Mesodermal cell (in vitro differentiated cells): Measurements from ENCODE around the gene TRPM7.
"Not testable (repeated sequence)": the region's sequence is repeated elsewhere in the genome, so short reads cannot be mapped to it uniquely, and the experiment has no call there.

Source experiments
- H3K27ac ChIP-seq: 2 replicates; pipeline ENCODE4 v1.7.0; 2013; ENCODE audit warnings: mild to moderate bottlenecking, low read depth, low read length, moderate library complexity; ENCODE audit not compliant: severe bottlenecking
- H3K36me3 ChIP-seq: 2 replicates; pipeline ENCODE4 v1.7.1; 2013; ENCODE audit warnings: mild to moderate bottlenecking, low read length, moderate library complexity; ENCODE audit not compliant: control insufficient read depth, insufficient read depth
- H3K4me1 ChIP-seq: one replicate; pipeline ENCODE4 v1.7.1; 2013; ENCODE audit warnings: mild to moderate bottlenecking, low read length; ENCODE audit not compliant: insufficient read depth, control insufficient read depth, poor library complexity, severe bottlenecking
- H3K4me3 ChIP-seq: 2 replicates; pipeline ENCODE4 v1.7.0; 2013; ENCODE audit warnings: low read length, control low read depth, mild to moderate bottlenecking; ENCODE audit not compliant: insufficient read depth, poor library complexity, severe bottlenecking; ENCODE audit errors: extremely low read depth
- H3K9me3 ChIP-seq: 2 replicates; pipeline ENCODE4 v1.7.1; 2013; ENCODE audit warnings: mild to moderate bottlenecking, low read length, moderate library complexity; ENCODE audit not compliant: control insufficient read depth
- WGBS, 2 experiments: methylation state at CpG; one replicate each; pipeline ENCODE4 v1.1.5; 2013; ENCODE audit warnings: missing lambda C conversion rate in 2 of 2; ENCODE audit not compliant: insufficient coverage in 2 of 2; 5-methylcytosine and 5-hydroxymethylcytosine counted together

Gene TRPM7

GRCh38 chr15:50697109-50697797, 10.7 kb upstream of the TRPM7 start:
- 93 to 94% methylated on average over 2 of the region's 4 CpGs for WGBS, 2 experiments
- no peak overlapping the region for H3K27ac ChIP-seq
- no peaks in the 10 kb centered on the region for H3K36me3 ChIP-seq
- H3K4me1 ChIP-seq: no peaks in the 10 kb centered on the region
- no peaks in the 10 kb centered on the region for H3K9me3 ChIP-seq
- no peak overlapping the region for H3K4me3 ChIP-seq

- 91 to 95% methylated on average over 7 of the region's 9 CpGs for WGBS, 2 experiments
- not testable (repeated sequence) for H3K4me3 ChIP-seq, H3K36me3 ChIP-seq, H3K27ac ChIP-seq, H3K4me1 ChIP-seq, H3K9me3 ChIP-seq
Measured at GRCh38 chr15:50694634-50695165, 8.1 kb upstream of the TRPM7 start.

GRCh38 chr15:50687302-50687902, 805 bp upstream of the TRPM7 start:
- 86% methylated on average over 8 to 9 of the region's 10 CpGs for WGBS, 2 experiments
- no peaks in the 10 kb centered on the region for H3K4me1 ChIP-seq
- peak overlapping the region; percentile 92 for H3K27ac ChIP-seq
- H3K9me3 ChIP-seq: no peaks in the 10 kb centered on the region
- peak overlapping the region; percentile 89 for H3K4me3 ChIP-seq
- H3K36me3 ChIP-seq: peaks cover 25% of the 10 kb centered on the region

- 0% methylated on average over 11 to 21 of the region's 30 CpGs for WGBS, 2 experiments
- Histone ChIP-seq H3K27ac (peak overlapping the region; percentile 92), H3K36me3 (peaks cover 28% of the 10 kb centered on the region), H3K4me3 (peak overlapping the region; percentile 89), H3K4me1 (no peaks in the 10 kb centered on the region), H3K9me3 (no peaks in the 10 kb centered on the region)
Measured at GRCh38 chr15:50685976-50686468, 575 bp downstream of the TRPM7 start.

- WGBS, 2 experiments: 29 to 35% methylated on average over 13 to 16 of the region's 22 CpGs
- H3K4me1 ChIP-seq: no peaks in the 10 kb centered on the region
- H3K4me3 ChIP-seq: peak overlapping the region; percentile 89
- no peaks in the 10 kb centered on the region for H3K9me3 ChIP-seq
- peak overlapping the region; percentile 92 for H3K27ac ChIP-seq
- peaks cover 28% of the 10 kb centered on the region for H3K36me3 ChIP-seq
Measured at GRCh38 chr15:50685191-50685975, 1.2 kb downstream of the TRPM7 start.

- Histone ChIP-seq H3K27ac (no peak overlapping the region), H3K36me3 (peaks cover 38% of the 10 kb centered on the region), H3K4me1 (no peaks in the 10 kb centered on the region), H3K4me3 (no peak overlapping the region), H3K9me3 (no peaks in the 10 kb centered on the region)
Measured at GRCh38 chr15:50681467-50681866, 5.1 kb downstream of the TRPM7 start.

GRCh38 chr15:50676799-50677483, 9.7 kb downstream of the TRPM7 start:
- Histone ChIP-seq H3K27ac (peak overlapping the region; percentile 55), H3K4me3 (no peak overlapping the region), H3K36me3 (peaks cover 44% of the 10 kb centered on the region), H3K9me3 (no peaks in the 10 kb centered on the region), H3K4me1 (no peaks in the 10 kb centered on the region)
- 83 to 100% methylated on average over 2 to 3 of the region's 6 CpGs for WGBS, 2 experiments

- Histone ChIP-seq H3K4me3 (no peak overlapping the region), H3K27ac (no peak overlapping the region), H3K4me1 (no peaks in the 10 kb centered on the region), H3K9me3 (no peaks in the 10 kb centered on the region), H3K36me3 (peaks cover 55% of the 10 kb centered on the region)
Measured at GRCh38 chr15:50675535-50676144, 11.0 kb downstream of the TRPM7 start.

GRCh38 chr15:50670115-50670514, 16.5 kb downstream of the TRPM7 start:
- Histone ChIP-seq H3K36me3 (peaks cover 74% of the 10 kb centered on the region), H3K4me3 (no peak overlapping the region), H3K27ac (no peak overlapping the region)

GRCh38 chr15:50669611-50670010, 17.0 kb downstream of the TRPM7 start:
- Histone ChIP-seq H3K4me1 (no peaks in the 10 kb centered on the region), H3K27ac (no peak overlapping the region), H3K9me3 (no peaks in the 10 kb centered on the region), H3K36me3 (peaks cover 74% of the 10 kb centered on the region), H3K4me3 (no peak overlapping the region)
- no CpG with 5 or more reads among the region's 1 CpG for WGBS, 2 experiments

More at GRCh38 chr15:50670115-50670514, 16.5 kb downstream of the TRPM7 start:
- Histone ChIP-seq H3K4me1 (no peaks in the 10 kb centered on the region), H3K9me3 (no peaks in the 10 kb centered on the region)
- 83 to 100% methylated on average over 1 of the region's 2 CpGs for WGBS, 2 experiments
